Measurements from ENCODE around the gene MYH9.
"Not testable (repeated sequence)": the region's sequence is repeated elsewhere in the genome, so short reads cannot be mapped to it uniquely, and the experiment has no call there.

Gene MYH9

DNA sequence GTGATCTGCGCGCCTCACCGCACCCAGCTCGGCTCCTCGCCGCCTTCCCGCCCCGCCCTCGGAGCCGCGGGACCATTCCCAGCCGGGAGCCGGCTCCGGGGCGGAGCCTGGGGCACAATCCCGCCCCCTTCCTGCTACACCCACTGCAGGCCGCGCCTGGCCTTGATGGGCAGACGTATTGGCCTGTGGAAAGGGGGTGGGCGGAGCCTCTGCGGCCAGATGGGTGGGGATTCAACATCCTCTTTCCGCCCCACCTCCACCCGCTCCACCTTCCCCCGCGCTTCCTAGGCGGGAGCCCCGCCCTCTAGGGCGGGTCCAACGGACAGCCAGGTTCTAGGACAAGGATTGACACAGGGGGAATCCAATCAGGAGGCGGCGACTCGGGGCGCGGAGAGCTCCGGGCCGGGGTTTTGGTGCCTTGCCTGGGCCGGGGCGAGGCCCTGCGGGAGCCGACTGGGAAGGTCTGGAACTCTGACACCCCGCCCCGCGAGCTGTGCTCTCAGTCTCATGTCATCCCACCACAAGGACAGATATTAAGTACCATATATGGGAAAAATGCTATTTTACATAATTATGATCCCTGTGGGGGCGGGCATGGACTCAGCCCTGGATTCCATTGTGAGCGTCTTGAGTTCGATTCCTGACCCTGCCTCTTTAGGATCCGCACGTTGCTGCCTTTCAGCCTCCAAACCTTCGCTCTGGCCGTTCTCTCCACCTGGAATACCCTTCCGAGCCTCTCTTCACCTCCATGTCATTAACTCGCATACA is at the start of gene MYH9:
Gene MYH9, minus strand, starts transcription at position 9 of the 768 bp plus-strand sequence. CDS start 38,731 bp downstream, outside the sequence.
- DNase-seq, result peak; percentile 99

DNA sequence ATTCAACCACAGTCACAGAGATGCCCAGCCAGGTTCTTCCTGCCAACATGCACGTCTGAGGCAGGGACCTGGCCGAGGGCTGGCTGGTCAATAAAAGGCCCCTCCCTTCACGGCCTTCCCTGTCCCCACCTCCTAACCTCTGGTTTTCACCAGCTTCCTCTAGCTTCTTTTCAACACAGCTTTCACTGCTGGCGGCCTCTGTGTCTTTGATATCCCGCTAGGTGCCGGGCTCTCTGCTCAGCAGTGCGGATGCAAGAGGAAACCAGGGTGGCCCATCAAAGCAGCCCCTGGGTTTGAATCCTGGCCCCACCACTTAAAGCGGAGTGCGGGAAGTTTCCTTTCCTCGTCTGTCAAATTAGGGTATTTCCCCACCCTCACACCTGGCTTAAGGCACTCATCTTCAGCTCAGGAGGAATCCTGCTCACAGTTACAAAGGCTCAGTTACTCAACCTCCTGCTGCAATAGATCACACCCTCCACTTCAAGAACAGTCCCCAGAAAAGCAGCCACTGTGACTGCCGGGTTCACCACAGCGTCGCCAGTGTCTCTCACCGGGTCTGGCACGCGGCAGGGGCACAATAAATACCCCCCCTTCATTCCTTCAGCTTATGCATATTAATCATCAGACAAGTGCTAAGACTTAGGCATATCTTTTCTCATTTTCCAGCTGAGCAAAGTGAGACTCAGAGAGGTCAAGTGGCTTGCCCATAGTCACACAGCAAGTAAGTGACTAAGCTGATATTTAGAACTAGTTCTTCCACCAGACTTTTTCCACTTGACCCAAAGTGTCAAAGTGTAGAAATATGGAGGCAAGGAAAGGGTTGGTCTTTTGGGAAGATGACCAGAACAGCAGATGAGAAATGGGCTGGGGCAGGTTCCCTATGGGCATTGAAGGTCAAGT is 48.0 kb upstream of the MYH9 start:
- DNase-seq, result no peak

DNA sequence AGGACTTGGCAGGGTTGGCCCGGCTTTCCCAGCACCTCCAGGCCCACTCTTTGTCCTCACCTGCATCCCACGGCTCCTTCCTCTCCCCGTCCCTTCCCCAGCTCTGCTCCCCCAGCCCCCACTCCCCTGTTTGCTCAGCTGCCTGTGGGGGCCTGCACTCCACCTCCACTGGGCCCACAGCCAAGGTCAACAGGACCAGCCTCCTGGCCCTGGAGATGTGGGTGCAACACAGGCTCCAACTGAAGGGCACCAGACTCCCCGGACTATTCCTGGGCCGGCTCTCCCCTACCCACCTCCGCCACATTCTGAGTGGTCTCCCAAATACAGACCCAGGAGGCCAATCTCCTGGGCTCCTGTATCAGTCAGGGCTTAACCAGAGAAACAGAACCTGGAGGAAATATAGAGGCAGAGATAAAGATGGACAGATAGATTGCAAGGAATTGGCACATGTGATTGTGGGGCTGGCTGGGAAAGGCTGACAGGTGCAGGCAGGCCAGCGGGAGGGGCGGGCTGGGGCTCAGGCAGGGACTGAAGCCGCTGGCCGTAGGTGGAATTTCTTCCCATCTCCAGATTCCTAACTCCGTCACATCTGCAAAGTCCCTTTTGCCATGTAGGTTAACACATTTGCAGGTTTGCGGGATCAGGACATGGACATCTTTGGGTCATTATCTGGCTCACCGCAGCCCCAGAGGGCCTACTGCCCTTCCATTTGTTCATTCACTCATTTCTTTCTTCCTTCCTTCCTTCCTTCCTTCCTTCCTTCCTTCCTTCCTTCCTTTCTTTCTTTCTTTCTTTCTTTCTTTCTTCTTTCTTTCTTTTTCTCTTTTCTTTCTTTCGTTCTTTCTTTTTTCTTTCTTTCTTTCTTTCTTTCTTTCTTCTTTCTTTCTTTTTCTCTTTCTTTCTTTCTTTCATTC is 45.8 kb upstream of the MYH9 start:
- DNase-seq, result no peak

DNA sequence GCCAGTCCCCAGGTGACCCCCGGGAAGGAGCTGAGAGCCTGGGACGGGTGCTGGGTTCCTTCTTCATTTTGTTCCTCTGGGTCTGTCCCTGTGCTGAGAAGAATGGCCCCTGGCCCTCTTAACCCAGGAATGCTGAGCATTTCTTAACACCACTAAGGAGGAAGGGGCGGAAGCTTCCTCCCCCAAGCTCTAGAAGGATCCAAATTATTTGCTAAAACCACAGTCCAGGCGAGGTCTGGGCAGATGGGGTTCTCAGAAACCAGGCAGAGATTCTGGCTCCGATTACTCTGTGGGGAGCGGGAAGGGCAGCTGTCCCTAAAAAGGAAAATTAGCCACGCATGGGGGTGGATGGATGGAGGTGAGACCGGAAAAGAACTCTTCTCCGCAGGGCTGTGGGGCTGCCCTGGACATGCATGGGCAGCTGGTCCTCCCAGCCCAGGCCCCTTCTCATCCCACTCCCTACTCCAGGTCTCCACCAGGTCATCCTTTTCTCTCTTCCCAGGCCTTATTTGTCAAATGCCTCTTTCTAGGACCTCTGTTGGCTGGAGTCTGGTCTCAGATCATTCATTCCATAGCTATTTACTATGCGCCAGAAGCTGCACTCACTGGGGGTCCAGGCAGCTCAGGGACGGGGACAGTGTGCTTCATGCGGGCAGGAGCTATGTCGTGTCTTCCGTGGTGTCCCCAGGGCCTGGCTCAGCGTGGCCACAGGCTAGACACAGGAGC is 45.0 kb upstream of the MYH9 start:
- no peak for DNase-seq

DNA sequence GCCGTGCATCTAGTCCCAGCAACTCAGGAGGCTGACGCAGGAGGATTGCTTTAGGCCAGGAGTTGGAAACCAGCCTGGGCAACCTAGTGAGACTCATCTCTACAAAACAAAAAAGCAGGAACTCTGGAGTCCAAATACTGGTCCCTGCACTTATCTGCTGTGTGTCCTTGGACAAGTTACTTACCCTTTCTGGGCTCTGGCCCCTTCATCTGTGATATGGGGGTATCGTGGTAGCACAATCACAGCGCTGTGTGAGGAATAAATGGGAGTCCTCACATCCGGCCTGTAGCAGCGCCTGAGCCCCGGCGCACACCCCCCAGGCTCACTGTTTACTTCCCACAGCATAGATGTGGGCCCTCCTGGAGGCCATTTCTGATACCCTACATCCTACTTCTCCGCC is 44.2 kb upstream of the MYH9 start:
- no peak for DNase-seq

DNA sequence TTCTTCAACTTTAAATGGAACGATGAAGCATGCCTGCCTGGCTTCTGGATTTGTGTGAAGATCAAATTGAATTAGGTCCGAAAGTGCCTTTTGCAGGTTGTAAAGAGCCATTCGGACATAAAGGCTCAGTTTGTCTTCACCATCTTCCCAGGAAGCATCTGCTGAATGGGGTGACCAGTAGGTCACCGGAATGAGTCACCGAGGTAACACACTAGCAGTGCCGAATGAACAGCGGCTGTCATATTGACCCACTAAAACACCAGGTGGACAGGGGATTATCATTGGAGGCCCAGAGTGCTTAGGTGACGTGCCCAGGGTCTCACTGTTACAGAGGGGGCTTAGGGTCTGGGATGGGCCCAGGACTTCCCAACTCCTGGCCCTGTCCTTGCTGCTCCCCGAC is 43.1 kb upstream of the MYH9 start:
- DNase-seq, result no peak

DNA sequence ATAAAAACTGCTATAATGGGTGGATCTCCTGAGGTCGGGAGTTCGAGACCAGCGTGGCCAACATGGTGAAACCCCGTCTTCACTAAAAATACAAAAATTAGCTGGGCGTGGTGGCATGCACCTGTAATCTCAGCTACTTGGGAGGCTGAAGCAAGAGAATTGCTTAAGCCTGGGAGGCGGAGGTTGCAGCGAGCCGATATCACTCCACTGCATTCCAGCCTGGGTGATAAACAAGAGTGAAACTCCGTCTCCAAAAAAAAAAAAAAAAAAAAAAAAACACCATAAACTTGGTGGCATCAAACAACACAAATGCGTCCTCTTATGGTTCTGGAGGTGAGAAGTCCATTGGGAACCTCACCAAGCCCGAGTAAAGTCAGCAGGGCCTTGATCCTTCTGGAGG is 40.2 kb upstream of the MYH9 start:
- not testable (repeated sequence) for DNase-seq

DNA sequence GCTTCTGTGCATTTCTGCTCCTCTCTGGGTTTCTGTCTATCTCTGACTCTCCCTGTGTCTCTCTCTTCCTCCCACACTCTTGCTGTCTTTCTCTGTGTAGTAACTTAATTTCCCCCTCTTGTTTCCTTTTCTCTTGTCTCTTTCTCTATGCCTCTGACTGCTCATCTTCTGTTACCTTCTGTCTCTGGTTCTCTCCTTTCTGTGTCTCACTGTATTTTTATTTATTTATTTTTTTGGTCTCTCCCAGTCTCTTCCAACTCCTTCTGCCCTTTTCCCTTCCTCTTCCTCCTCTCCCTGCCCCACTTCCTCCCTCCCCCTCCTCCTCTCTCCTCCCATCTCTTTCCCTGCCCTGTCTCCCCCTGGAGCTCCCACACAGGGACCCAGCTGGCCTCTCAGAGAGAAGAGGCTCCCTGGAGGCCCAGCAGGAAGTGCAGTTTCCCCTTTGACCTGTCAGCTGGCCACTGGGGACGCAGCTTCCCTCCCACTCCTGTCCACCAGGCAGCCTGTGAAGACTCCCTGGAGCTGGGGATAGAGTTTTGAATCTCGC is 38.3 kb upstream of the MYH9 start:
- no peak for DNase-seq

DNA sequence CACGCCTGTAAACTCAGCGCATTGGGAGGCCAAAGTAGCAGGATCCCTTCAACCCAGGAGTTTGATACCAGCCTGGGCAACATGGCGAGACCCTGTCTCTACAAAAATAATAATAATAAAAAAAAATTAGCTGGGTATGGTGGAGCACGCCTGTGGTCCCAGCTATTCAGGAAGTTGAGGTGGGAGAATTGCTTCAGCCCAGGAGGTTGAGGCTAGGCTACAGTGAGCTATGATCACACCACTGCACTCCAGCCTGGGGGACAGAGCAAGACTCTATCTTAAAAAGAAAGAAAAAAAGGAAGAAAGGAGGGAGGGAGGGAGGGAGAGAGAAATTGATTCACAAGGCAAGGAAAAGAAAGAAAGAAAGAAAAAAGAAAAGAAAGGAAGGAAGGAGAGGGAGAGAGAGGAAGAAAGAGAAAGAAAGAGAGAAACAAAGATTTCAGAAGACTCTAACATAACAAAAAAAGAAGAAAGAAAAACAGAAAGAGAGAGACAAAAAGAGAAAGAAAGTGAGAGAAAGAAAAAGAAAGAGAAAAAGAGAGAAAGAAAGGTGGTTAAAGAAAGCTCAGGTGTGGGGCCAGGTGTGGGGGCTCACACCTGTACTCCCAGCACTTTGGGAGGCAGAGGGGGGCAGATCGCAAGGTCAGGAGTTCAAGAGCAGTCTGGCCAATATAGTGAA is 37.3 kb upstream of the MYH9 start:
- DNase-seq, result no peak

DNA sequence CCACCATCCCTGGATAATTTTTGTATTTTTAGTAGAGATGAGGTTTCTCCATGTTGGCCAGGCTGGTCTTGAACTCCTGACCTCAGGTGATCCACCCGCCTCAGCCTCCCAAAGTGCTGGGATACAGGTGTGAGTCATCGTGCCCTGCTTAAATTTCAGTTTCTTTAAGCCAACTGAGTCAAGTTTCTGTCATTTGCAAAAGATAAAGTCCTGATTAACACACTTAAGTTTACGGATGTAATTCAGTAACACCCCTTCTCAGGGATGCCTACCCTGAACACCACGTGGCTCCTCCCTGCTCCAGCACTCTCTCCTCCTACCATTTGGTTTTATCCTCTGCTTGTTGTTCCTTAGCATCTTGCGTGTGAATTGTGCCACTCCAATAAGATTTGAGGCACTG is 36.7 kb upstream of the MYH9 start:
- DNase-seq, result not testable (repeated sequence)

DNA sequence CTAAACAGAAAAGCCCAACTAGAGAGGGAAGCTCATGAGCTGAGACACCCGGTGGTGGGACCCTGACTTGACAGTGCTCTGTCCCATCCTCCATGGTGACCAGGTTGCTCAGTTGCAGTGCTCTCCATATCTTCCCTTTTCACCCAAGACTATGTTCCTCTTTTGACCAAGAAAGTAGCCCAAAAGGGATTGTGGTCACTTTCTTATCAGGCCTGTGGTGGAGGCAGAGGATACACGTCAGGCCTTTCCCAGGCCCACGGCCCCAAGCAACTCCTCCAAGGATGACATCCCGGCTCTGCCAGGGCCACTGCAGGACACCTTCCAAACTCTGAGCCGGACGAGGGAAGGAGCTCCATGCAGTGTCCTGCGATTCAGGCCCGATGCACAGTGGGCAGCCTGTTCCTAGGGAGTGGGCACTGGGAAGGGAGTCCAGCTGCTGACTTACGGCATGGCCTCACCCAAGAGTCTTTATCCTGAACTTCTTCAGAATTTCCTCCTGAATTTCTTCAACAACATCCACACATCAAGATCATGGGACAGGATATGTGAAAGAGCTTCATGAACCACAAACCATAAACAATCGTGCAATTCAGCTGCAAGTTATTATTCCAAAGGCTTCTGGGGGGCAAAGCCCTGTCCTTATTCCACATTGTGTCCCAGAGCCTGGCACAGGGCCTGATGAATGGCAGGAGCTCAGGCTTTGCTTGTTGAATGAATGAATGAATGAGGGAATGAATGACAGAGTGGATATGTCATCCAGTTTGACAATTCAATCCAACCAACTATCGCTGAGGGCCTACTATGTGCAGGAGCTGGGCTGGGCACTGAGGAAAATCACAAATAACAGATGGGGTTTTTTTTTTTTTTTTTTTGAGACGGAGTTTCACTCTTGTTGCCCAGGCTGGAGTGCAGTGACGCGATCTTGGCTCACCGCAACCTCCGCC is 36.0 kb upstream of the MYH9 start:
- DNase-seq, result no peak

DNA sequence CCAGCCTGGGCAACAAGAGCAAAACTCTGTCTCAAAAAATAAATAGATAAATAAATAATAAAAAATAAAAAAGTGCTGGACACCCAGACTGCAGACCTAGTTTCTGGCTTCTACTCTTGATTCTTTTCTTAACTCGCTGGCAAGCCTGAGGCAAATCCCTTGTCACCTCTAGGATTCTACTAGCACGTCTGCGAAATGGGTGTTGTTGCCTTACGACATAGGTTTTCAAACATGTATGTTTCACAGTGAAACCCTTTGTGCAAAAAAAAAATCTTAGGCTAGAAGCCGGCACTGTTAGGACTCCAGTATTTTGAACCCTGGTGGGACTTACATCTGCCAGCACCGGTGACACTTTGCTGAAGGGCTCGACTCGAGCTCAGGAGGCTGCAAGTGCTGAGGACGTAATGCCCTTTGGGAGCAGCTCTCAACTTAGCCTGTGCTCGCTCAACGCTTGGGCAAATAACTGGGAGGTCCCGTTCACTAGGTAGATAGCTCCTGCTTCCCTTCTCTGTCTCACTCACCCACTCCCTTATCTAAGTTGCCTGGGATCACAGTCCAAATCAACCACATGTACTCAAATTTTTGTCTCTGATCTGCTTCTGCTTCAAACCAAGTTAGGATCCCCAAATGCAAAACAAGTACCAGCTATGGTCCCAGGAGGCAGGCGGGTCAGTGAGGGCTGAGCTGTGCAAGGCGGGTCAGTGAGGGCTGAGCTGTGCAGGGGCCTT is 34.7 kb upstream of the MYH9 start:
- DNase-seq, result no peak

DNA sequence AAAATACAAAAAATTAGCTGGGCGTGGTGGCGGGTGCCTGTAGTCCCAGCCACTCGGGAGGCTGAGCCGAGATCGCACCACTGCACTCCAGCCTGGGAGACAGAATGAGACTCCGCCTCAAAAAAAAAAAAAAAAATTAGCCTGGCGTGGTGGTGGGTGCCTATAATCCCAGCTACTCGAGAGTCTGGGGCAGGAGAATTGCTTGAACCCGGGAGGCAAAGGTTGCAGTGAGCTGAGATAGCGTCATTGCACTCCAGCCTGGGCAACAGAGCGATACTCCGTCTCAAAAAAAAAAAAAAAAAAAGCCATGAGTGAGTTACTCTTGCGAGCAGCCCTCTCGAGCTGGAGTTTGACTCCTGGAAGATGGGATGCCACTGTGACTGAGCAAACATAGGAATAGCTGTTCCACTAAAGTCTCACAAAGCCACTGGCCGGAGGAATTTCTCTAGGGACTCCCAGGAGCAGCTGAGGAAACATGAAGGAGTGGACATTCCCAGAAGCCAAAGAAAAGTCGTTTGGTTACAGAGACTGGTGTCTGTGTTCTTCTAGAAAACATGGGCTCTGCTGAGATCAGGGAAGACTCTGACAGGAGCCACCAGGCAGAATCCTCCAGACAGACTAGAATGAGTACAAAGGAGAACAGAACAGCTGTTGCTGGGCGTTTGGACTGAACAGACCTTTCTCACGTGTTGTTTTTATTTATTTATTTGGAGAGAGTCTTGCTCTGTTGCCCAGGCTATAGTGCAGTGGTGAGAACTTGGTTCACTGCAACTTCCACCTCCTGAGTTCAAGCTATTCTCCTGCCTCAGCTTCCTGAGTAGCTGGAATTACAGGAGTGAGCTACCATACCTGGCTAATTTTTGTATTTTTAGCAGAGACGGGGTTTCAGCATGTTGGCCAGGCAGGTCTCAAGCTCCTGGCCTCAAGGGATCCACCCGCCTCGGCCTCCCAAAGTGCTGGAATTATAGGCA is 32.4 kb upstream of the MYH9 start:
- no peak for DNase-seq

DNA sequence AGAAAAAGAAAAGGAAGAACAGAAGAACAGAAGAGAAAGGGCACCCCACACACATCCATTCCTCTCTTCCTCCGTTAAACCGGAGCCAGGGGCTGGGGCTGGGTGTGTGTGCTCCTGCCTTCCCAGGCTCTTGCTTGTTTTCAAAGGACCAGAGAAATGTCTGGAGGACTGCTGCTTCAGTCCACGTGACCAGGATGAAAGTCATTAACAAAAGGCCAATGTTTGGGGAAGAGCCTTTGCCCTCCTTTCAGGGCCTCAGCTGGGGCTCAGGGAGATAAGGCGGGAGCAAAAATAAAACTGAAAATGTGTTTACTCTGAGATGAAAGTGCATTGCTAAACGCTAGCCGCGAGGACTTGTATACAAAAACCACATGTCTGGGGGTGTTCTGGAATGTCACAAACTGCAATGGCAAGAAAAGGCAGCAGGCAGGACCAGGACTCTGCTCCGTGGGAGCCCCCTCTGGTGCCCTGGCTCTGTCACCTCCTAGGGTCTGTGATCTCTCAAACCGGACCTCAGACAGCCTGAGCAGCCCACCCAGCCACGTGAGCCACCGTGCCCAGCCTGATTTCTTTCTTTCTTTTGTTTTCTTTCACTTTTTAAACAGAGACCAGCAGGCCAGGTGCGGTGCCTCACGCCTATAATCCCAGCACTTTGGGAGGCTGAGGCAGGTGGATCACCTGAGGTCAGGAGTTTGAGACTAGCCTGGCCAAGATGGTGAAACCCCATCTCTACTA is 31.6 kb upstream of the MYH9 start:
- peak; percentile 50 for DNase-seq

DNA sequence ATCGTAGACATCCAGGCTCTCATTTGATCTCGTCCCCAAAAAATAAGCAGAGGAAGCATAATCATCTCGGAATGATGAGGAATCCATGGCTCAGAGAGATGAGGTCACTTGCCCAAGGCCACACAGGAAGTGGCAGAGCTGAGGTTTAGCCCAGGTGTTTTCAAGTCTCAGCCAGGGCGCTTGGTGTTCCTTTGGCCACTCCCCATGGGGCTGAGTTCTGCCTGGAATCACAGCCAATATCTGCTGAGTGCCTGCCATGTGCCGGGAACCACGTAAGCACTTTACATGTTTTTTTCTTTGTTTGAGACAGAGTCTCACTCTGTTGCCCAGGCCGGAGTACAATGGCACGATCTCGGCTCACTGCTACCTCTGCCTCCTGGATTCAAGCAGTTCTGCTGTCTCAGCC is 29.5 kb upstream of the MYH9 start:
- no peak for DNase-seq

DNA sequence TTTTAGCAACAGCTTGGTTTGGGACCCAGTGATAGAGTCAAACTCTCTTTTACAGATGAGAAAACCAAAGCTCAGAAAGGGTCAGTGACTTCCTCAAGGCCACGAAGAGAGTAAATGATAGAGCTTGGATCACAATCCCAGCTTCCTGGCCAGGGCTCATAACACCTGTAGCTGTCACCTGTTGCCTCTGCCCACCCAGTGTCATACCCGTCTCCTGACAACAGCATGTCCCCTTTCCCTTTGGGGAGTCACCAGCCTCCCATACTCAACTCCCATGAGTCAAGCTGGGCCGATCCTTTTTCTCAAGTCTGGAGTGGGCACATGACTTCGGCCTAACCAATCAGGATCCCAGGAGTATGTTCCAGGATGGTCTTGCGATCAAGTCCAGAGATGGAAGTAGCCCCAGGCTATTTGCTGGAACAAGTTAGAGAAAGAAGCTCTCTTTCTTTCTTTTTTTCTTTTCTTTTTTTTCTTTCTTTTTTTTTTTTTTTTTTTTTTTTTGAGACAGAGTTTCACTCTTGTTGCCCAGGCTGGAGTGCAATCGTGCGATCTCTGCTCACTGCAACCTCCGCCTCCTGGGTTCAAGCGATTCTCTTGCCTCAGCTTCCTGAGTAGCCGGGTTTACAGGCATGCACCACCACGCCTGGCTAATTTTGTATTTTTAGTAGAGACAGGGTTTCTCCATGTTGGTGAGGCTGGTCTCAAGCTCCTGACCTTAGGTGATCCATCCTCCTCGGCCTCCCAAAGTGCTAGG is 27.8 kb upstream of the MYH9 start:
- no peak for DNase-seq

Data from midbrain (tissue), 1 donor.